Liver (tissue), 9 donors: ENCODE data around the gene AGPAT3. TPM values are rescaled to one million over a fixed set of nuclear protein-coding genes. Genes with fewer than 3 reads are reported as not detected.
A peak's percentile ranks its signal among the peaks of the same experiment; 100 is the strongest.

ENCODE experiments used
- DNase-seq: peaks from one replicate; pipeline ENCODE4 v3.0.0-alpha.2; 2017; ENCODE audit warnings: low spot score
- H3K27ac ChIP-seq, 2 donors: one replicate each; pipeline ENCODE4 v1.7.0; 2013; ENCODE audit warnings: inconsistent platforms in 2 of 2, low read length in 2 of 2, control low read depth in 1 of 2, low read depth in 1 of 2, mild to moderate bottlenecking in 1 of 2
- H3K27me3 ChIP-seq, 4 donors: one replicate each; pipeline versions ENCODE4 v1.6.1 to v1.7.0; 2013; ENCODE audit warnings: low read length in 3 of 4, inconsistent platforms in 1 of 4, mild to moderate bottlenecking in 1 of 4, moderate library complexity in 1 of 4; ENCODE audit not compliant: control insufficient read depth in 4 of 4, insufficient read depth in 4 of 4
- H3K36me3 ChIP-seq, 4 donors: one replicate each; pipeline versions ENCODE4 v1.6.1 to v1.7.0; 2013; ENCODE audit warnings: low read length in 3 of 4, mild to moderate bottlenecking in 3 of 4, low read depth in 1 of 4, moderate library complexity in 1 of 4; ENCODE audit not compliant: control insufficient read depth in 4 of 4, insufficient read depth in 3 of 4
- H3K4me1 ChIP-seq, 4 donors: one replicate each; pipeline versions ENCODE4 v1.6.1 to v1.7.0; 2013; ENCODE audit warnings: low read length in 3 of 4, mild to moderate bottlenecking in 3 of 4, moderate library complexity in 1 of 4; ENCODE audit not compliant: control insufficient read depth in 4 of 4, insufficient read depth in 4 of 4
- H3K4me3 ChIP-seq, 3 donors: one replicate each; pipeline versions ENCODE4 v1.6.1 to v1.7.0; 2013; ENCODE audit warnings: low read length in 3 of 3, control low read depth in 1 of 3, low read depth in 1 of 3, mild to moderate bottlenecking in 1 of 3
- H3K9ac ChIP-seq, 2 donors: one replicate each; pipeline ENCODE4 v1.7.0; 2013; ENCODE audit warnings: low read length in 2 of 2, mild to moderate bottlenecking in 2 of 2, moderate library complexity in 2 of 2, control low read depth in 1 of 2, low read depth in 1 of 2
- H3K9me3 ChIP-seq, 4 donors: one replicate each; pipeline versions ENCODE4 v1.6.1 to v1.7.0; 2013; ENCODE audit warnings: low read length in 3 of 4; ENCODE audit not compliant: control insufficient read depth in 4 of 4
- EGR1 ChIP-seq, 2 donors: IDR thresholded peaks; 2 replicates each; pipeline ENCODE4 v1.6.1; 2016 to 2018; ENCODE audit warnings: antibody characterized with exemption in 2 of 2, low read depth in 2 of 2
- FOXA1 ChIP-seq: IDR thresholded peaks from 2 replicates; pipeline ENCODE4 v1.6.1; 2016; ENCODE audit warnings: antibody characterized with exemption
- FOXA2 ChIP-seq: IDR thresholded peaks from 2 replicates; pipeline ENCODE4 v1.6.1; 2016; ENCODE audit warnings: antibody characterized with exemption
- GABPA ChIP-seq, 2 donors: IDR thresholded peaks in 1 of 2; conservative IDR thresholded peaks in 1 of 2; 2 replicates each; pipeline ENCODE4 v1.6.1; 2016; ENCODE audit warnings: antibody characterized with exemption in 2 of 2, mild to moderate bottlenecking in 1 of 2, moderate library complexity in 1 of 2
- HNF4A ChIP-seq, 2 donors: conservative IDR thresholded peaks; 2 replicates each; pipeline ENCODE4 v1.6.1; 2016; ENCODE audit warnings: antibody characterized with exemption in 2 of 2, mild to moderate bottlenecking in 2 of 2
- HNF4G ChIP-seq: IDR thresholded peaks from 2 replicates; pipeline ENCODE4 v1.6.1; 2016; ENCODE audit warnings: antibody characterized with exemption
- JUND ChIP-seq, 2 donors: IDR thresholded peaks; 2 replicates each; pipeline ENCODE4 v1.6.1; 2016; ENCODE audit warnings: antibody characterized with exemption in 2 of 2
- NR2F2 ChIP-seq: IDR thresholded peaks from 2 replicates; pipeline ENCODE4 v1.6.1; 2016; ENCODE audit warnings: antibody characterized with exemption
- RAD21 ChIP-seq, 2 donors: IDR thresholded peaks; 2 replicates each; pipeline ENCODE4 v1.6.1; 2016; ENCODE audit warnings: antibody characterized with exemption in 2 of 2, mild to moderate bottlenecking in 2 of 2
- RXRA ChIP-seq, 2 donors: IDR thresholded peaks; 2 replicates each; pipeline ENCODE4 v1.6.1; 2017 to 2018; ENCODE audit warnings: antibody characterized with exemption in 2 of 2, mild to moderate bottlenecking in 1 of 2
- SP1 ChIP-seq: IDR thresholded peaks from 2 replicates; pipeline ENCODE4 v1.6.1; 2018; ENCODE audit warnings: antibody characterized with exemption, mild to moderate bottlenecking
- TAF1 ChIP-seq: conservative IDR thresholded peaks from 2 replicates; pipeline ENCODE4 v1.6.1; 2016; ENCODE audit warnings: antibody characterized with exemption, mild to moderate bottlenecking
- YY1 ChIP-seq: IDR thresholded peaks from 2 replicates; pipeline ENCODE4 v1.6.1; 2016; ENCODE audit warnings: antibody characterized with exemption, mild to moderate bottlenecking
- WGBS: extraction: QIAGEN DNeasy Blood & Tissue Kit; methylation state at CpG from one replicate; pipeline ENCODE4 v1.1.7; 2013; 5-methylcytosine and 5-hydroxymethylcytosine counted together
- polyA plus RNA-seq, 2 donors: library from polyadenylated mRNA; stranded (reverse) in 1 of 2; unstranded in 1 of 2; fragments of 200-250 nt in 1 of 2; fragments of >200 nt in 1 of 2; fragmentation: Nextera tagmentation in 1 of 2; extraction: Ambion mirVana in 1 of 2; gene quantifications; one replicate each; pipeline versions ENCODE4 v1.2.1 to v1.2.3, GENCODE V29; 2013 to 2015
- total RNA-seq, 2 donors: library from RNA; depleted of rRNA; stranded (reverse); fragments of >200 nt; gene quantifications; one replicate each; pipeline ENCODE4 v1.2.3, GENCODE V29; 2014
- TF ChIP-seq, protein P1 (sequence below): IDR thresholded peaks from 2 replicates; pipeline ENCODE4 v1.6.1; 2016; ENCODE audit warnings: antibody characterized with exemption
- TF ChIP-seq, protein P2 (sequence below): IDR thresholded peaks from 2 replicates; pipeline ENCODE4 v1.6.1; 2016; ENCODE audit warnings: antibody characterized with exemption
- TF ChIP-seq, protein P3 (sequence below): IDR thresholded peaks from 2 replicates; pipeline ENCODE4 v1.6.1; 2016; ENCODE audit warnings: antibody characterized with exemption
- TF ChIP-seq, protein P4 (sequence below): fragments of 150-350 bp; IDR thresholded peaks from 2 replicates; pipeline ENCODE4 v1.5.1; 2017; ENCODE audit warnings: improper control_type of control experiment, low read depth, low read length; ENCODE audit not compliant: missing input control
- TF ChIP-seq, protein P5 (sequence below): IDR thresholded peaks from 2 replicates; pipeline ENCODE4 v1.6.1; 2016; ENCODE audit warnings: antibody characterized with exemption, mild to moderate bottlenecking
- donor health status: healthy.
- donor health status: healthy.
- donor health status: healthy.
- donor health status: healthy.
- donor health status: healthy.

The AGPAT3 gene
- total and polyA plus RNA-seq, 4 donors = 32.3 to 148 (median 59.8) TPM

DNA sequence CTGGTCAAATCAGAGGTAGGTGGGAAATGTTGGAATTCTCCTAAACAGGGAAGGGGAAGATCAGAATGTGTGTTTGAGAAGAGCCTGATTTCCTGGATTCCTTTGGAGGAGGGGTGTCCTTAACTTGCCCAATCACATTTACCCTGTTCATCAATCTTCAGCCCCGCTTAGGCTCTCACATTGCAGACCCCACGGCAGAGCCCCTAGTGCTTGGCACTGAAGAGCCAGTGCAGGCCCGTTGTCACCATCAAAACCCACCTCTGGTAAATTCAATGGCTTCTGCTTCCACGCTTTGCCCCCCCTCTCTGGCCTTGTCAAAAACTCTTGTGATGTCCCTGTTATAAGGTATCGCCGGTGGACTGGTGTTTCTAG, 2.3 kb downstream of the AGPAT3 start:
- Histone ChIP-seq H3K9me3 (no peaks in the 10 kb centered on the region), H3K4me1 (peaks cover 7 to 44% (median 31%) of the 10 kb centered on the region in 4 donors), H3K27ac (peak overlapping the region; percentile 78 to 89), H3K9ac (peak overlapping the region; percentile 64 to 77), H3K4me3 (peak overlapping the region; percentile 60 to 97 (median 71)), H3K36me3 (peaks cover 0 to 5% (median 0%) of the 10 kb centered on the region in 4 donors), H3K27me3 (no peaks in the 10 kb centered on the region)
- DNase-seq = no peak
- TF ChIP-seq HNF4A (conservative IDR thresholded peaks at IDR 0.05) (peak in 1 of 2 donors; percentile 6), YY1 (no peak), JUND (IDR thresholded peaks at IDR 0.05) (no peak), RAD21 (IDR thresholded peaks at IDR 0.05) (no peak), HNF4G (no peak)
- TF ChIP-seq, protein P1, sequence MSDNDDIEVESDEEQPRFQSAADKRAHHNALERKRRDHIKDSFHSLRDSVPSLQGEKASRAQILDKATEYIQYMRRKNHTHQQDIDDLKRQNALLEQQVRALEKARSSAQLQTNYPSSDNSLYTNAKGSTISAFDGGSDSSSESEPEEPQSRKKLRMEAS = peak; percentile 3
- WGBS = 26% methylated on average over 6 of the region's 6 CpGs

DNA sequence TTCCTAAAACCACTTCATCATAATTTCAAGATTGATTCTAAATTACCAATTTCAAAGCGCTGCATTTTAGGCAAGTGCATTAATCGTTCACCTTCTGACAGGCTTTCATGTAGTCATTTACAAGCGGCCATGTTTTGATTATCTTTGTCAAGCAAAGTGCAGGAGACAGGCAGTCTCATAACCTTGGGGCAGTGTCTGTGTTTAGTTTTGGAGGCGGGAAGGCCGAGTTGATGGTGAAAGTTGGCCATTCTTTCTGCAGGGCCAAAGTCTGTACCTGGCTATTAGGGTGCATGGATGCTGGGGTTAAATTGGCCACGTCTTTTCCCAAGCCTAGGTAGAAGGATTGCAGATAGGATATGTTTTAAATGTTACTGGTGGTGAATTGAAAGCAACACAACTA, 2.9 kb downstream of the AGPAT3 start:
- H3K9me3 ChIP-seq = no peaks in the 10 kb centered on the region
- WGBS = 28% methylated on average over 6 of the region's 6 CpGs
- H3K9ac ChIP-seq = peak overlapping the region; percentile 64 to 77
- no peak for TF ChIP-seq JUND (IDR thresholded peaks at IDR 0.05)
- TF ChIP-seq SP1 = peak; percentile 41
- TF ChIP-seq HNF4G = peak; percentile 49
- TF ChIP-seq FOXA2 = no peak
- TF ChIP-seq, protein P1 = peak; percentile 28
- TF ChIP-seq, protein P2, sequence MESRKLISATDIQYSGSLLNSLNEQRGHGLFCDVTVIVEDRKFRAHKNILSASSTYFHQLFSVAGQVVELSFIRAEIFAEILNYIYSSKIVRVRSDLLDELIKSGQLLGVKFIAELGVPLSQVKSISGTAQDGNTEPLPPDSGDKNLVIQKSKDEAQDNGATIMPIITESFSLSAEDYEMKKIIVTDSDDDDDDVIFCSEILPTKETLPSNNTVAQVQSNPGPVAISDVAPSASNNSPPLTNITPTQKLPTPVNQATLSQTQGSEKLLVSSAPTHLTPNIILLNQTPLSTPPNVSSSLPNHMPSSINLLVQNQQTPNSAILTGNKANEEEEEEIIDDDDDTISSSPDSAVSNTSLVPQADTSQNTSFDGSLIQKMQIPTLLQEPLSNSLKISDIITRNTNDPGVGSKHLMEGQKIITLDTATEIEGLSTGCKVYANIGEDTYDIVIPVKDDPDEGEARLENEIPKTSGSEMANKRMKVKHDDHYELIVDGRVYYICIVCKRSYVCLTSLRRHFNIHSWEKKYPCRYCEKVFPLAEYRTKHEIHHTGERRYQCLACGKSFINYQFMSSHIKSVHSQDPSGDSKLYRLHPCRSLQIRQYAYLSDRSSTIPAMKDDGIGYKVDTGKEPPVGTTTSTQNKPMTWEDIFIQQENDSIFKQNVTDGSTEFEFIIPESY = no peak
- TF ChIP-seq RXRA (IDR thresholded peaks at IDR 0.05) = peak; percentile 75 to 80
- TF ChIP-seq YY1 = peak; percentile 96
- TF ChIP-seq, protein P3, sequence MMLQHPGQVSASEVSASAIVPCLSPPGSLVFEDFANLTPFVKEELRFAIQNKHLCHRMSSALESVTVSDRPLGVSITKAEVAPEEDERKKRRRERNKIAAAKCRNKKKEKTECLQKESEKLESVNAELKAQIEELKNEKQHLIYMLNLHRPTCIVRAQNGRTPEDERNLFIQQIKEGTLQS = no peak
- TF ChIP-seq NR2F2 = no peak
- peak in 1 of 2 donors; percentile 44 for TF ChIP-seq RAD21 (IDR thresholded peaks at IDR 0.05)
- TF ChIP-seq FOXA1 = no peak
- no peak for TF ChIP-seq TAF1
- TF ChIP-seq, protein P4, sequence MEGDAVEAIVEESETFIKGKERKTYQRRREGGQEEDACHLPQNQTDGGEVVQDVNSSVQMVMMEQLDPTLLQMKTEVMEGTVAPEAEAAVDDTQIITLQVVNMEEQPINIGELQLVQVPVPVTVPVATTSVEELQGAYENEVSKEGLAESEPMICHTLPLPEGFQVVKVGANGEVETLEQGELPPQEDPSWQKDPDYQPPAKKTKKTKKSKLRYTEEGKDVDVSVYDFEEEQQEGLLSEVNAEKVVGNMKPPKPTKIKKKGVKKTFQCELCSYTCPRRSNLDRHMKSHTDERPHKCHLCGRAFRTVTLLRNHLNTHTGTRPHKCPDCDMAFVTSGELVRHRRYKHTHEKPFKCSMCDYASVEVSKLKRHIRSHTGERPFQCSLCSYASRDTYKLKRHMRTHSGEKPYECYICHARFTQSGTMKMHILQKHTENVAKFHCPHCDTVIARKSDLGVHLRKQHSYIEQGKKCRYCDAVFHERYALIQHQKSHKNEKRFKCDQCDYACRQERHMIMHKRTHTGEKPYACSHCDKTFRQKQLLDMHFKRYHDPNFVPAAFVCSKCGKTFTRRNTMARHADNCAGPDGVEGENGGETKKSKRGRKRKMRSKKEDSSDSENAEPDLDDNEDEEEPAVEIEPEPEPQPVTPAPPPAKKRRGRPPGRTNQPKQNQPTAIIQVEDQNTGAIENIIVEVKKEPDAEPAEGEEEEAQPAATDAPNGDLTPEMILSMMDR = no peak
- TF ChIP-seq, protein P5, sequence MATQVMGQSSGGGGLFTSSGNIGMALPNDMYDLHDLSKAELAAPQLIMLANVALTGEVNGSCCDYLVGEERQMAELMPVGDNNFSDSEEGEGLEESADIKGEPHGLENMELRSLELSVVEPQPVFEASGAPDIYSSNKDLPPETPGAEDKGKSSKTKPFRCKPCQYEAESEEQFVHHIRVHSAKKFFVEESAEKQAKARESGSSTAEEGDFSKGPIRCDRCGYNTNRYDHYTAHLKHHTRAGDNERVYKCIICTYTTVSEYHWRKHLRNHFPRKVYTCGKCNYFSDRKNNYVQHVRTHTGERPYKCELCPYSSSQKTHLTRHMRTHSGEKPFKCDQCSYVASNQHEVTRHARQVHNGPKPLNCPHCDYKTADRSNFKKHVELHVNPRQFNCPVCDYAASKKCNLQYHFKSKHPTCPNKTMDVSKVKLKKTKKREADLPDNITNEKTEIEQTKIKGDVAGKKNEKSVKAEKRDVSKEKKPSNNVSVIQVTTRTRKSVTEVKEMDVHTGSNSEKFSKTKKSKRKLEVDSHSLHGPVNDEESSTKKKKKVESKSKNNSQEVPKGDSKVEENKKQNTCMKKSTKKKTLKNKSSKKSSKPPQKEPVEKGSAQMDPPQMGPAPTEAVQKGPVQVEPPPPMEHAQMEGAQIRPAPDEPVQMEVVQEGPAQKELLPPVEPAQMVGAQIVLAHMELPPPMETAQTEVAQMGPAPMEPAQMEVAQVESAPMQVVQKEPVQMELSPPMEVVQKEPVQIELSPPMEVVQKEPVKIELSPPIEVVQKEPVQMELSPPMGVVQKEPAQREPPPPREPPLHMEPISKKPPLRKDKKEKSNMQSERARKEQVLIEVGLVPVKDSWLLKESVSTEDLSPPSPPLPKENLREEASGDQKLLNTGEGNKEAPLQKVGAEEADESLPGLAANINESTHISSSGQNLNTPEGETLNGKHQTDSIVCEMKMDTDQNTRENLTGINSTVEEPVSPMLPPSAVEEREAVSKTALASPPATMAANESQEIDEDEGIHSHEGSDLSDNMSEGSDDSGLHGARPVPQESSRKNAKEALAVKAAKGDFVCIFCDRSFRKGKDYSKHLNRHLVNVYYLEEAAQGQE = no peak
- TF ChIP-seq GABPA (IDR thresholded peaks at IDR 0.05 in 1 of 2, conservative IDR thresholded peaks at IDR 0.05 in 1 of 2) = no peak
- TF ChIP-seq HNF4A (conservative IDR thresholded peaks at IDR 0.05) = peak; percentile 87
- no peak for TF ChIP-seq EGR1 (IDR thresholded peaks at IDR 0.05; ENCODE audit: low read depth in 2 of 2)
- no peaks in the 10 kb centered on the region for H3K27me3 ChIP-seq
- DNase-seq = no peak
- peaks cover 0 to 5% (median 0%) of the 10 kb centered on the region in 4 donors for H3K36me3 ChIP-seq
- peaks cover 7 to 44% (median 31%) of the 10 kb centered on the region in 4 donors for H3K4me1 ChIP-seq
- H3K27ac ChIP-seq = peak overlapping the region; percentile 78 to 89
- peak overlapping the region; percentile 60 to 97 (median 71) for H3K4me3 ChIP-seq
